Measurements from ENCODE around the gene RERE. TPM values are rescaled to one million over a fixed set of nuclear protein-coding genes. Genes with fewer than 3 reads are reported as not detected.

Gene RERE
- total and polyA plus RNA-seq, 7 donors, result 19.2 to 148 (median 90.6) TPM

GRCh38 chr1:8357329-8358101 lies 459.9 kb downstream of the RERE start:
- no peak for DNase-seq
- Histone ChIP-seq H3K4me1 (peaks cover 0 to 54% (median 40%) of the 10 kb centered on the region in 4 donors), H3K36me3 (peaks cover 74 to 100% (median 81%) of the 10 kb centered on the region in 4 donors), H3K27me3 (no peaks in the 10 kb centered on the region), H3K27ac (peak overlapping the region; percentile 55 to 76 (median 72)), H3K9me3 (no peaks in the 10 kb centered on the region), H3K4me3 (no peak overlapping the region)
- 82 to 89% methylated on average over 14 of the region's 14 CpGs for WGBS, 2 donors
- TF ChIP-seq EP300 (IDR thresholded peaks at IDR 0.05) (no peak), POLR2A (IDR thresholded peaks at IDR 0.05) (no peak), POLR2AphosphoS5 (IDR thresholded peaks at IDR 0.05) (no peak), CTCF (IDR thresholded peaks at IDR 0.05) (no peak)
- intact Hi-C loops (cut with DNase I), result no loop called here

- 93 to 94% methylated on average over 27 of the region's 27 CpGs for WGBS, 2 donors
- no peaks in the 10 kb centered on the region for H3K27me3 ChIP-seq
- peaks cover 68 to 90% (median 71%) of the 10 kb centered on the region in 4 donors for H3K36me3 ChIP-seq
- peaks cover 0 to 59% (median 48%) of the 10 kb centered on the region in 4 donors for H3K4me1 ChIP-seq
- no peaks in the 10 kb centered on the region for H3K9me3 ChIP-seq
- H3K27ac ChIP-seq, result peak overlapping the region; percentile 55 to 76 (median 72)
- no peak for TF ChIP-seq POLR2AphosphoS5 (IDR thresholded peaks at IDR 0.05)
- TF ChIP-seq EP300 (IDR thresholded peaks at IDR 0.05), result no peak
- no peak for TF ChIP-seq POLR2A (IDR thresholded peaks at IDR 0.05)
- no peak for TF ChIP-seq CTCF (IDR thresholded peaks at IDR 0.05)
- DNase-seq, result peak; percentile 62
- intact Hi-C loops (cut with DNase I), result no loop called here
- H3K4me3 ChIP-seq, result no peak overlapping the region
Observed at GRCh38 chr1:8356256-8357209, 460.9 kb downstream of the RERE start.

- peaks cover 0 to 66% (median 52%) of the 10 kb centered on the region in 4 donors for H3K4me1 ChIP-seq
Observed at GRCh38 chr1:8355439-8356255, 461.8 kb downstream of the RERE start.

GRCh38 chr1:8354038-8354437 lies 463.4 kb downstream of the RERE start:
- peaks cover 0 to 81% (median 59%) of the 10 kb centered on the region in 4 donors for H3K4me1 ChIP-seq
- intact Hi-C loops (cut with DNase I), result no loop called here

More at GRCh38 chr1:8355439-8356255, 461.8 kb downstream of the RERE start:
- Histone ChIP-seq H3K9me3 (no peaks in the 10 kb centered on the region), H3K36me3 (peaks cover 60 to 81% (median 62%) of the 10 kb centered on the region in 4 donors), H3K27ac (peak overlapping the region; percentile 55 to 76 (median 72)), H3K4me3 (no peak overlapping the region), H3K27me3 (no peaks in the 10 kb centered on the region)
- intact Hi-C loops (cut with DNase I), result no loop called here
- DNase-seq, result peak; percentile 63
- TF ChIP-seq EP300 (IDR thresholded peaks at IDR 0.05) (no peak), POLR2AphosphoS5 (IDR thresholded peaks at IDR 0.05) (no peak)
- WGBS, 2 donors, result 90 to 94% methylated on average over 24 of the region's 24 CpGs

More at GRCh38 chr1:8354038-8354437, 463.4 kb downstream of the RERE start:
- peak overlapping the region; percentile 55 to 76 (median 72) for H3K27ac ChIP-seq
- peak; percentile 69 for DNase-seq
- H3K4me3 ChIP-seq, result no peak overlapping the region
- H3K27me3 ChIP-seq, result no peaks in the 10 kb centered on the region
- 86 to 88% methylated on average over 8 of the region's 8 CpGs for WGBS, 2 donors
- TF ChIP-seq EP300 (IDR thresholded peaks at IDR 0.05) (no peak), POLR2A (IDR thresholded peaks at IDR 0.05) (no peak), CTCF (IDR thresholded peaks at IDR 0.05) (no peak), POLR2AphosphoS5 (IDR thresholded peaks at IDR 0.05) (no peak)
- H3K9me3 ChIP-seq, result no peaks in the 10 kb centered on the region
- H3K36me3 ChIP-seq, result peaks cover 47 to 65% (median 47%) of the 10 kb centered on the region in 4 donors
